Left colon (tissue), 2 donors: ENCODE measurements around the gene ROR1. TPM values are rescaled to one million over a fixed set of nuclear protein-coding genes. Genes with fewer than 3 reads are reported as not detected.

Experiments
- ATAC-seq: fragments of 200-7000 bp; cut with Tn5 transposase; one replicate; pipeline ENCODE4 v1.9.1; 2020; ENCODE audit warnings: mild to moderate bottlenecking, moderate library complexity
- DNase-seq, 2 donors: peaks; one replicate each; pipeline ENCODE4 v3.0.0-alpha.2; 2020
- intact Hi-C, 2 donors: fragments of 100-400 bp; cut with DNase I in 1 of 2; cut with micrococcal nuclease in 1 of 2; formaldehyde crosslinking; loops; one replicate each; pipeline versions ENCODE4 v1.11.2 to v1.14.0; 2022; cut with DNase I, micrococcal nuclease
- total RNA-seq, 2 donors: library from RNA; stranded (reverse); fragmentation: NEBNext Ultra II Directional; extraction: Animal tissue kit (Norgen Biotek cat#: 25700); gene quantifications; one replicate each; pipeline ENCODE4 v1.2.1, GENCODE V29; 2021
- donor health status: DM: no; HTN: no; CAD: no.
- donor health status: DM: yes; HTN: yes; CAD: no.

The ROR1 gene
- total RNA-seq, 2 donors from 2014 or later, result 5.1 to 7.1 TPM

- no peak for DNase-seq
- no peak for ATAC-seq
- intact Hi-C loops, result no loop called here
These were observed 454.5 kb downstream of the ROR1 start for GRCh38 chr1:64228167-64228957.

- no peak for ATAC-seq
- intact Hi-C loops, result no loop called here
- no peak for DNase-seq
These were observed 455.5 kb downstream of the ROR1 start for GRCh38 chr1:64229307-64229706.

Other genes with a start within 250 kb of the ROR1 start
- 100 to 1,000 TPM; 114 to 120 TPM for gene PGM1, start 180.6 kb upstream of the ROR1 start, total RNA-seq